Neuronal stem cell (in vitro differentiated cells): ENCODE results near the gene GAS7.

Source experiments
- DNase-seq: peaks from one replicate; pipeline ENCODE4 v3.0.0-alpha.2; 2013; ENCODE audit warnings: low spot score
- H2AFZ ChIP-seq: one replicate; pipeline ENCODE4 v1.6.1; 2013; ENCODE audit warnings: mild to moderate bottlenecking, low read length, inconsistent platforms
- H2AK5ac ChIP-seq: 2 replicates; pipeline ENCODE4 v1.6.1; 2013; ENCODE audit warnings: low read depth, mild to moderate bottlenecking, inconsistent platforms, low read length, moderate library complexity, mixed read lengths
- H2BK120ac ChIP-seq: 2 replicates; pipeline ENCODE4 v1.6.1; 2013; ENCODE audit warnings: low read depth, mild to moderate bottlenecking, inconsistent platforms, low read length, moderate library complexity, mixed read lengths
- H2BK12ac ChIP-seq: one replicate; pipeline ENCODE4 v1.6.1; 2013; ENCODE audit warnings: low read length, inconsistent platforms
- H2BK15ac ChIP-seq: 2 replicates; pipeline ENCODE4 v1.6.1; 2013; ENCODE audit warnings: mild to moderate bottlenecking, low read length, inconsistent platforms, mixed read lengths
- H2BK5ac ChIP-seq: one replicate; pipeline ENCODE4 v1.6.1; 2013; ENCODE audit warnings: inconsistent platforms, mild to moderate bottlenecking, low read length, moderate library complexity
- H3K14ac ChIP-seq: one replicate; pipeline ENCODE4 v1.6.1; 2013; ENCODE audit warnings: low read length, inconsistent platforms
- H3K18ac ChIP-seq: 2 replicates; pipeline ENCODE4 v1.6.1; 2013; ENCODE audit warnings: low read length, inconsistent platforms
- H3K23ac ChIP-seq: 2 replicates; pipeline ENCODE4 v1.6.1; 2013; ENCODE audit warnings: low read depth, mild to moderate bottlenecking, mixed read lengths, low read length, inconsistent platforms; ENCODE audit not compliant: poor library complexity
- H3K27ac ChIP-seq: replicated peaks from 3 replicates; pipeline ENCODE4 v1.5.1; 2013; ENCODE audit warnings: low read length, inconsistent platforms
- H3K27me3 ChIP-seq, 3 experiments: 2 replicates each; pipeline ENCODE4 v1.6.1; 2013; ENCODE audit warnings: low read length in 3 of 3, mild to moderate bottlenecking in 2 of 3, inconsistent platforms in 1 of 3, low read depth in 1 of 3, mixed read lengths in 1 of 3, moderate library complexity in 1 of 3; ENCODE audit not compliant: control insufficient read depth in 3 of 3, insufficient read depth in 3 of 3
- H3K36me3 ChIP-seq, 2 donors: replicated peaks in 1 of 2; 2 replicates each; pipeline ENCODE4 v1.6.1; 2013; ENCODE audit warnings: low read length in 2 of 2; ENCODE audit not compliant: control insufficient read depth in 2 of 2, insufficient read depth in 2 of 2
- H3K4ac ChIP-seq: 2 replicates; pipeline ENCODE4 v1.6.1; 2013; ENCODE audit warnings: inconsistent platforms, mild to moderate bottlenecking, low read length, moderate library complexity
- H3K4me1 ChIP-seq, 2 donors: 1 replicate in 1 of 2; 2 replicates in 1 of 2; pipeline ENCODE4 v1.6.1; 2013; ENCODE audit warnings: low read length in 2 of 2, low read depth in 1 of 2; ENCODE audit not compliant: control insufficient read depth in 2 of 2, insufficient read depth in 1 of 2
- H3K4me2 ChIP-seq: one replicate; pipeline ENCODE4 v1.6.1; 2013; ENCODE audit warnings: mild to moderate bottlenecking, low read length, inconsistent platforms; ENCODE audit not compliant: insufficient read depth, poor library complexity, severe bottlenecking
- H3K4me3 ChIP-seq, 2 donors: 2 replicates each; pipeline ENCODE4 v1.5.1; 2013; ENCODE audit warnings: low read length in 2 of 2, mild to moderate bottlenecking in 2 of 2, inconsistent platforms in 1 of 2, moderate library complexity in 1 of 2
- H3K79me1 ChIP-seq: one replicate; pipeline ENCODE4 v1.6.1; 2013; ENCODE audit warnings: low read depth, mild to moderate bottlenecking, inconsistent platforms, low read length, moderate library complexity
- H3K9ac ChIP-seq: one replicate; pipeline ENCODE4 v1.6.1; 2013; ENCODE audit warnings: mild to moderate bottlenecking, low read depth, low read length, inconsistent platforms; ENCODE audit not compliant: poor library complexity
- H3K9me3 ChIP-seq, 2 donors: replicated peaks in 1 of 2; 2 replicates each; pipeline versions ENCODE3 to v1.6.1; 2013; ENCODE audit warnings: low read length in 2 of 2, mild to moderate bottlenecking in 2 of 2, inconsistent platforms in 1 of 2, low read depth in 1 of 2, mixed read lengths in 1 of 2, moderate library complexity in 1 of 2; ENCODE audit not compliant: control insufficient read depth in 2 of 2, insufficient read depth in 1 of 2
- H4K8ac ChIP-seq: one replicate; pipeline ENCODE4 v1.6.1; 2013; ENCODE audit warnings: low read depth, mild to moderate bottlenecking, inconsistent platforms, low read length, moderate library complexity
- H4K91ac ChIP-seq: one replicate; pipeline ENCODE4 v1.6.1; 2013; ENCODE audit warnings: low read length, low read depth, mild to moderate bottlenecking, inconsistent platforms; ENCODE audit not compliant: poor library complexity
- WGBS, 2 donors: extraction: QIAGEN DNeasy Blood & Tissue Kit; methylation state at CpG; one replicate each; pipeline ENCODE4 v1.1.7; 2013; ENCODE audit warnings: missing lambda C conversion rate in 2 of 2, mixed read lengths in 1 of 2; ENCODE audit not compliant: insufficient read length in 2 of 2, insufficient replicate concordance in 1 of 2; ENCODE audit errors: extremely low coverage in 2 of 2; 5-methylcytosine and 5-hydroxymethylcytosine counted together

GAS7 gene

DNA sequence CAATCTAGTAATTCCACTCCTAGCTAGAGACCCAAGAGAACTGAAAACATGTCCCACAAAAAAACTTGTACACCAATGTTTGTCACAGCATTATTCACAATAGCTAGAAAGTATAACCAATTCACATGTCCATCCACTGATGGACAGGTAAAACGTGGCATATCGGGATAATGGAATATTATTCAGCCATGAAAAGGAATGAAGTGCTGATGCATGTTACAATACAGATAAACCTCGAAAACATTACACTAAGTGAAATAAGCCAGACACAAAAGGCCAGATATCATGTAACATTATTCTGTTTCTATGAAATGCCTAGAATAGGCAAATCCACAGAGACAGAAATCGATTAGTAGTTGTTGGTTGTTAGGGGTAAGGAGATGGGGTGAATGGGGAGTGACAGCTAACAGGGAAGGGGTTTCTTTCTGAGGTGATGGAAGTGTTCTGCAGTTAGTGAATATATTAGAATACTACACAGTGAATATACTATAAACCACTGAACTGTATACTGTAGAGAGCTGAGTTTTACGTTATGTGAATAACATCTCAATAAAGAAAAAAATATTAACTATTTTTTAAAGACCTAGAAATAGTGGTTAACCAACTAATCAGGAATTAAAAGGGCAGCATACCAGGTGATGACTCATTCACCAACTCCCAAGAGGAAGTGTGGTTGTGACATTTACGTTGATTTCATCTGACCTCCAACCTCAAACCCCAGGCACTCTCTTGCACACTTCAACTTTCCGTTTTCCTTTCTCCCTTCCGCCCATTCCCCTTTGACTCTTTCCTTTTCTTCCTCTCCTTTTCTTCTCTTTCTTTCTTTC is 48.6 kb downstream of the GAS7 start:
- H2AK5ac ChIP-seq, result no peak overlapping the region
- H3K27ac ChIP-seq, result no peak overlapping the region
- 100% methylated on average over 2 of the region's 8 CpGs; no CpG with 5 or more reads in 1 of the 2 donors for WGBS, 2 donors

DNA sequence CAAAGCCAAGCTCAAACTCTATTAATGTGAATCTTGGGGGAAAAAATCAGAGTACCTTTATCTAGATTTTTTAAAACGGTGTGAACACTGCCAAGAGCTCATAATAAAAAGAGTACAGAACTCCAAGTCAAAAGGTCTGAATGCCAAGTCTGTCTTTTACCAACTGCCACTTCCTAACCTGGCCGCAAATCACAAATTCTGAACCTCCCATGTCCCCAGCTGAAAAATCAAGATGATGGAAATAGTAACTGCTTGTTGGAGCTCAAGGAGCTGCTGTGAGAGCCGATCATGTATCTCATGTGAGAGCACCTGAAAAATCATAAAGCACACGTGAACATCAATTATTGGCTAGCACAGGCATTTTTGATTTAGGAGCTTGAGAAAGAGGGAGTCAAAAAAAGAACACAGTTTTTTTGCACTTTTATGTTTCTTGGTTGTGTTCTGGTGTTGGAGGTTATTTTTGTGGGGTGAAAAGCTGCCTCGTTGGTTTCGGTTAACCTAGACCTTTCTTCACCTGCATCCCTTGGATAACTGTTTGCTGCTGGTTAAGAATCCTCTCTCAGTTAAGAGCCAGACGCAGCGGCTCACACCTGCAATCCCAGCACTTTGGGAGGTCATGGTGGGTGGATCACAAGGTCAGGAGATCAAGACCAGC is 50.5 kb downstream of the GAS7 start:
- H3K79me1 ChIP-seq, result no peaks in the 10 kb centered on the region
- H3K23ac ChIP-seq, result no peak overlapping the region
- no peaks in the 10 kb centered on the region for H3K36me3 ChIP-seq
- no peak overlapping the region for H3K9ac ChIP-seq
- no peaks in the 10 kb centered on the region for H3K9me3 ChIP-seq
- H3K4me3 ChIP-seq, result no peak overlapping the region
- no peaks in the 10 kb centered on the region for H3K4me1 ChIP-seq
- no peaks in the 10 kb centered on the region for H3K27me3 ChIP-seq
- no CpG with 5 or more reads among the region's 8 CpGs for WGBS, 2 donors
- no peak overlapping the region for H2AFZ ChIP-seq
- H3K4ac ChIP-seq, result no peak overlapping the region
- H2BK120ac ChIP-seq, result no peak overlapping the region
- no peak overlapping the region for H2BK12ac ChIP-seq
- no peak overlapping the region for H4K8ac ChIP-seq
- no peak overlapping the region for H3K27ac ChIP-seq
- no peak for DNase-seq
- H2BK15ac ChIP-seq, result no peak overlapping the region
- no peak overlapping the region for H3K18ac ChIP-seq
- no peak overlapping the region for H3K4me2 ChIP-seq
- no peak overlapping the region for H2AK5ac ChIP-seq
- no peak overlapping the region for H2BK5ac ChIP-seq
- H3K14ac ChIP-seq, result no peak overlapping the region
- no peak overlapping the region for H4K91ac ChIP-seq

More for the DNA sequence above, 48.6 kb downstream of the GAS7 start:
- Histone ChIP-seq H2BK15ac (no peak overlapping the region), H3K4me1 (no peaks in the 10 kb centered on the region), H3K27me3 (no peaks in the 10 kb centered on the region), H3K14ac (no peak overlapping the region), H2BK5ac (no peak overlapping the region), H3K9ac (no peak overlapping the region), H2BK12ac (no peak overlapping the region), H2AFZ (no peak overlapping the region), H3K9me3 (no peaks in the 10 kb centered on the region), H2BK120ac (no peak overlapping the region), H3K23ac (no peak overlapping the region), H3K4me2 (no peak overlapping the region), H3K79me1 (no peaks in the 10 kb centered on the region), H4K91ac (no peak overlapping the region), H3K4ac (no peak overlapping the region), H3K36me3 (no peaks in the 10 kb centered on the region), H3K4me3 (no peak overlapping the region), H3K18ac (no peak overlapping the region), H4K8ac (no peak overlapping the region)
- DNase-seq, result no peak

DNA sequence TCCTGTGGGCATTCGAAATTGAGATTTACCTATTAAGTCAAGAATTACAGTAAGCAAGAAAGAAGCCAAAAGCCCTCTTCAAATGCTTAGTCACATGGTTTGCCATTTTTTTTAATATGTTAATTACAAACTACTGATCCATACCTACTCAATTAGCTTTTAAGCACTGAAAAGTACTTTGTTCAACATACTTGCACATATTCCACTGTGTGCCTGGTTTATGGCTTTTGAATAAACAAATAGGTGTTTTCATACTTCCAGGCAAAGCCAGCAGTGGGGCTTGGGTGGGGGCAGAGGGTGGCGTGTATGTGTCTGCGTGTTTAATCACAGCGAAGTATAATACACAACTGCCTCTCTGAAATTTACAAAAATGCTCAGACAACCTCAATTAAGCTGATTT is 51.4 kb downstream of the GAS7 start:
- H2BK5ac ChIP-seq, result no peak overlapping the region
- no peak overlapping the region for H3K14ac ChIP-seq
- H2BK15ac ChIP-seq, result no peak overlapping the region
- no peaks in the 10 kb centered on the region for H3K36me3 ChIP-seq
- H2AK5ac ChIP-seq, result no peak overlapping the region
- DNase-seq, result no peak
- no peaks in the 10 kb centered on the region for H3K27me3 ChIP-seq
- no peaks in the 10 kb centered on the region for H3K79me1 ChIP-seq
- no peak overlapping the region for H2AFZ ChIP-seq
- no peaks in the 10 kb centered on the region for H3K4me1 ChIP-seq
- no peak overlapping the region for H3K4me3 ChIP-seq
- no peaks in the 10 kb centered on the region for H3K9me3 ChIP-seq
- no peak overlapping the region for H3K9ac ChIP-seq
- H2BK12ac ChIP-seq, result no peak overlapping the region
- H3K4me2 ChIP-seq, result no peak overlapping the region
- no peak overlapping the region for H2BK120ac ChIP-seq
- no peak overlapping the region for H3K18ac ChIP-seq
- H4K8ac ChIP-seq, result no peak overlapping the region
- H3K4ac ChIP-seq, result no peak overlapping the region
- no CpG with 5 or more reads among the region's 4 CpGs for WGBS, 2 donors
- no peak overlapping the region for H3K23ac ChIP-seq
- H4K91ac ChIP-seq, result no peak overlapping the region
- H3K27ac ChIP-seq, result no peak overlapping the region

DNA sequence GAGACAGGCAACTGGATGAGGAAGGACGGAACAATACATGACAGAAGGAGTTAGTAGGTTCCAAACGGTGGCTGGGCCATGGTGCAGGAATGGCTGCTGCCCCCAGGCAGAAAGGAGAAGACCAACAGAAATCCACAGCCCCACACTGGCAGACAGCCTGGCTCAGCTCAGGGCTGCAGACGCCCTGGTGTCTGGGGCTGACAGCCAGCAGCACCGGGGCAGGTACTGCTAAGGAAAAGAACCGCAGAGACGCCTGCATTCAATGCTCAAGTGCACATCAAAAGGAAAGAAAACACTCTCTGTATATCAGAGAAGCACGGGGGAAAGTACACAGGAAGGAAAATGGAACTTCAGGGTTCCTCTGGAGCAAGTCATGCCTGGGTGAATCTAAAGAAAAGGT is 53.4 kb downstream of the GAS7 start:
- no CpG with 5 or more reads among the region's 7 CpGs for WGBS, 2 donors
- Histone ChIP-seq H2AFZ (no peak overlapping the region), H2BK5ac (no peak overlapping the region), H3K36me3 (no peaks in the 10 kb centered on the region), H3K4ac (no peak overlapping the region), H3K27ac (no peak overlapping the region), H3K27me3 (no peaks in the 10 kb centered on the region), H4K91ac (no peak overlapping the region), H2AK5ac (no peak overlapping the region), H3K18ac (no peak overlapping the region), H4K8ac (no peak overlapping the region), H3K9ac (no peak overlapping the region), H2BK12ac (no peak overlapping the region), H3K79me1 (no peaks in the 10 kb centered on the region), H3K9me3 (no peaks in the 10 kb centered on the region), H3K14ac (no peak overlapping the region), H2BK15ac (no peak overlapping the region), H3K4me3 (no peak overlapping the region), H3K4me2 (no peak overlapping the region), H2BK120ac (no peak overlapping the region), H3K4me1 (no peaks in the 10 kb centered on the region), H3K23ac (no peak overlapping the region)
- DNase-seq, result no peak
